GM13976 (cell line): Measurements from ENCODE around the gene INHBC.

ENCODE experiments used
- DNase-seq: peaks from one replicate; pipeline ENCODE4 v3.0.0; 2012; ENCODE audit warnings: low spot score
- CTCF ChIP-seq: IDR thresholded peaks from 2 replicates; pipeline ENCODE4 v1.5.1; 2012; ENCODE audit warnings: borderline replicate concordance, mild to moderate bottlenecking; ENCODE audit not compliant: insufficient read depth; ENCODE audit errors: extremely low read depth, missing control alignments, control extremely low read depth
- in situ Hi-C: fragments of 300-500 bp; cut with MboI; formaldehyde crosslinking; loops from one replicate; pipeline ENCODE4 v1.12.0; 2022; ENCODE audit warnings: low sequenced_read_pairs, mixed read lengths, inconsistent platforms; ENCODE audit not compliant: unreplicated experiment

INHBC gene

DNA sequence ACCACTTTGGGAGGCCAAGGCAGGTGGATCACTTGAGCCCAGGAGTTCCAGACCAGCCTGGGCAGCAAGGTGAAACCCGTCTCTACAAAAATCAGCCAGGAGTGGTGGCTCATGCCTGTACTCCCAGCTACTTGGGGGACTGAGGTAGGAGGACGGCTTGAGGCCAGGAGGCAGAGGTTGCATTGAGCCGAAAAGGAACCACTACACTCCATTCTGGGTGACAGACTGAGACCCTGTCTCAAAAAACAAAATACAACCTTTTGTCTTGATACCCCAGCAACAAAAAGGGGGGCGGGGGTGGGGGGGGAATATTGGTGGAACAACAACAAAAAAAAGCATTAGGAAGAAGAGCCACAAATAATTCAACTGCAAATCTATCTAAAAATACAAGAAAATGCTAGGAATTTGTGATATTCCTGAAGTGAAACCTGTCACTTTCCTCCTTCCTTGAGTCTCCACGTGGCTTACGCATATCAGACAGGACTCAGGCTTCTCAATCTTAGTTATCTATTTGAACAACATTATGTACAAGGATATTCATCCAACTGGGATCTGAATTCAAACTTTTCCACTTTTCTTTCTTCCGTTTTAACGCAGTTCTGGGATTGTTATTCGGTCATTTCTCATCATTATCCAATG lies 5.0 kb upstream of the INHBC start:
- DNase-seq = no peak
- in situ Hi-C loops = no loop called here

GRCh38 chr12:57430112-57430930 lies 4.3 kb upstream of the INHBC start:
- TF ChIP-seq CTCF = no peak
- in situ Hi-C loops = no loop called here
- no peak for DNase-seq

More for the DNA sequence above, 5.0 kb upstream of the INHBC start:
- TF ChIP-seq CTCF = no peak

- in situ Hi-C loops = no loop called here
- no peak for TF ChIP-seq CTCF
- peak; percentile 98 for DNase-seq
Observed at GRCh38 chr12:57430931-57431566, 3.5 kb upstream of the INHBC start, which contains the start of gene R3HDM2. Gene R3HDM2, minus strand, starts transcription at chr12:57431043. Its CDS starts 120,615 bp downstream, at chr12:57310428.

GRCh38 chr12:57431654-57432188 lies 2.9 kb upstream of the INHBC start:
- in situ Hi-C loops = no loop called here
- no peak for DNase-seq

DNA sequence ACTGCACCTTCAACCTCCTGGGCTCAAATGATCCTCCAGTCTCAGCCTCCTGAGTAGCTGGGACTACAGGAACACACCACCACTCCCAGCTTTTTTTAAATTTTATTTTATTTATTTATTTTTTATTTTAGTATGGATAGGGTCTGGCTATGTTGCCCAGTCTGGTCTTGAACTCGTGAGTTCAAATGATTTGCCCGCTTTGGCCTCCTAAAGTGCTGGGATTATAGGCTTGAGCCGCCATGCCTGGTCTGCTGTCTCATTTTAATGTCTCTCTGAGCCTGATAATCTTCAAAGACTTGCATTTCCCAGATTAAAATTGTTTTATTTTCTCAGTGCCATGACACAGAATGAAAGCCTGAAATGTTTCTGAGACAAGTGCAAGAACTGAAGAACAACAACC lies 1.2 kb upstream of the INHBC start:
- in situ Hi-C loops = no loop called here
- DNase-seq = no peak
- no peak for TF ChIP-seq CTCF

More at GRCh38 chr12:57431654-57432188, 2.9 kb upstream of the INHBC start:
- TF ChIP-seq CTCF = no peak

- no peak for TF ChIP-seq CTCF
- no peak for DNase-seq
- in situ Hi-C loops = no loop called here
Observed at GRCh38 chr12:57435293-57435692, 709 bp downstream of the INHBC start.
